H7 (cell line): Measurements from ENCODE around the gene CCDC102A. TPM values are rescaled to one million over a fixed set of nuclear protein-coding genes. Genes with fewer than 3 reads are reported as not detected.

Experiments
- DNase-seq: peaks from one replicate; pipeline ENCODE4 v3.0.0; 2012
- H3K27me3 ChIP-seq: 2 replicates; pipeline ENCODE4 v1.6.0; 2011; ENCODE audit warnings: mild to moderate bottlenecking, low read length; ENCODE audit not compliant: control insufficient read depth, insufficient read depth
- H3K36me3 ChIP-seq: replicated peaks from 2 replicates; pipeline ENCODE4 v1.5.1; 2011; ENCODE audit warnings: low read length; ENCODE audit not compliant: control insufficient read depth, insufficient read depth
- H3K4me3 ChIP-seq: 2 replicates; pipeline ENCODE4 v1.5.1; 2011; ENCODE audit warnings: low read depth, mild to moderate bottlenecking, control low read depth, low read length, moderate library complexity; ENCODE audit not compliant: insufficient read depth
- total RNA-seq: library from RNA; depleted of rRNA; stranded (reverse); fragments of >200 nt; shearing (Covaris generic); gene quantifications from 2 replicates; pipeline ENCODE4 v1.2.3, GENCODE V29; 2014; rRNA removed

CCDC102A gene
- total RNA-seq, 1 experiment from 2014 or later: 10.4 TPM

DNA sequence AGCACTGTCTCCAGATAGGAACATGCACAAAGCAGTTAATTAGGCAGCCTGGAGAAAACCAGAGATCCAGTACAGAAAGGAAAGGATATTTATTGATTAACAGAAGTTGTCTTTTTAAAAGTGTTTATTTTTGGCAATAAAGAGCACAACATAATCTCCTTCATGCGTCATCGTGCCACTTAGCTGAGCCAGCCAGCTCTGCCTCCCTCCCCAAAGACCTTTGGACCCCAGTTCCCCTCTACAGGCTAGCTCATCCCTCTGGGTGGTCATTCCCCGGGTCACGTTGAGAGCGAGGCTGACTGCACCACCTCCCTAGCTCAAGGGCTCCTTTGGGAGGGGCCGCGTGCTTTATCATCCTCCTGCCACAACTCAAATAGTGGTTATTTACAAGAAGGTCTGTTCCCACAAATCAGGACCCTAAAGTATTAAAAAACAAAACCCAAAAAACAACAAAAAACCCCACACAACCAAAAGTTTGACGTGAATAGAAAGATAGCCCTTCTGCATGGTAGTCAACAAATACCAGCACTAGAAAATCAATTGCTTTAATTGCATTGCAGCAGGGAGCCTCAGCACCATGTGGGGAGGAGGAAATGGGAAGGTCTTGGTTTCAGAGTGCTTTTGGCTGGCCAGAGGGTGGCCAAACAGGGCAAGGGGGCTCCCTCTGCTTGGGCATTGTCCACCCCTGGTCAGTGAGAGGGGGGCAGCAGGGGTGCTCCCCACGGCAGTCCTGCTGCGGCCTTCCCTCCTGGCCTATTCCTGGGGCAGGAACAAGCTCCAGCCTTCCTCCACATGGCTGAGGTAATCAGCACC, 64.3 kb downstream of the CCDC102A start:
- Histone ChIP-seq H3K27me3 (no peaks in the 10 kb centered on the region), H3K4me3 (no peak overlapping the region), H3K36me3 (peaks cover 23% of the 10 kb centered on the region)
- DNase-seq: peak; percentile 82

DNA sequence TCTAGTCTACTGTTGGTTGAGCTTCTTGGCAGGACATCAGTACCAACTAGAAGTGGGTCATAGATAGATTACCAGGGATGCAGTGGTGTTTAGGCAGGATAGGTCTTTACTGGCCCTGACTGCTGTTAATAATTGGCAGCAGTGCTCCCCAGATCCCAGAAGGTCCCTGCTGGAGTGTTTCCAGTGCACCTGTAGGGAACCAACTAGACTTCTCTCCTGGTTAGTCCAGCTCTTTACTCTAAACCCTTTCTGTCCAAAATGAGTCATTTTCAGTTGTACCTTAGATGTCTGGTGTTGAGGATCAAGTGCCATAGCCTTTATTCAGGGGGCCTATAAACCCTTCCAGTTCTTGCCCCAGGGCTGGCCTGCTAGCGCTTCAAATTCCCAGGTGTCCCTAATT, 65.2 kb downstream of the CCDC102A start:
- Histone ChIP-seq H3K36me3 (peaks cover 27% of the 10 kb centered on the region), H3K4me3 (no peak overlapping the region), H3K27me3 (no peaks in the 10 kb centered on the region)
- no peak for DNase-seq

DNA sequence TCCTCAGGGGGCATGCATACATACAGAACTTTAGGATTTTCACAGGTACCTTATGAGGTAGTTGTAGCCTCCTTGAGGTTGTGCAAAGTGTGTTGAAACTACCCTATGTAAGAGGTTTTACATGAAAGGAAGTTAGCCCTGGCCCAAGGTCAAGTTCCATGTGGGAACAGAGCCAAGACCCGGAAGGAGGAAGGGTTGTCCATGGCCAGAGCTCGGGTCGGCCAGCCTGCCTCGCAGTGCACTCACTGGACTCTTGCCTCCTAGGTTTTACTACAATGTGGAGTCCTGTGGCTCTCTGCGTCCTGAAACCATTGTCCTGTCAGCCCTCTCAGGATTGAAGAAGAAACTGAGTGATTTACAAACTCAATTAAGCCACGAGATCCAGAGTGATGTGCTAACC, 65.7 kb downstream of the CCDC102A start:
- H3K36me3 ChIP-seq: peaks cover 31% of the 10 kb centered on the region
- DNase-seq: no peak

DNA sequence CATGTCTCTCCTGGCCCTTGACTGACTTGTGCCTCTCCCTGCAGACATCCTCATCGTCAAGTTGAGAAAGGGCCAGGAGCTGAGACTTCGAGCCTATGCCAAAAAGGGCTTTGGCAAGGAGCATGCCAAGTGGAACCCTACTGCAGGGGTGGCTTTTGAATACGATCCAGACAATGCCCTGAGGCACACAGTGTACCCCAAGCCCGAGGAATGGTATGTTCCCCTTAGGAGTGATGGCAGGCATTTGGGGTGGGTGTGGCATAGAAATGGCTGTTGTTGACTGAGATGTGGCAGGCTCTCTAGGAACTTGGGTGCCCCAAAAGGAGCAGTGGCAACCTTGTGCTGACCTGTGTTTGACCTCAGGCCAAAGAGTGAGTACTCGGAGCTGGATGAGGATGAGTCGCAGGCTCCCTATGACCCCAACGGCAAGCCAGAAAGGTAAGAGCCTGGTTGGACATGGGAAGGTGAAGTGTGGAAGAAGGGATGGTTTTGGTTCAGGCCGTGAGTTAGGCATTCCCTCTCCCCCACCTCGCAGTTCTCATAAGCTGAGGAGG, 66.4 kb downstream of the CCDC102A start:
- no peaks in the 10 kb centered on the region for H3K27me3 ChIP-seq
- H3K4me3 ChIP-seq: no peak overlapping the region
- no peak for DNase-seq
- peaks cover 32% of the 10 kb centered on the region for H3K36me3 ChIP-seq

More for the DNA sequence above, 65.7 kb downstream of the CCDC102A start:
- Histone ChIP-seq H3K4me3 (no peak overlapping the region), H3K27me3 (no peaks in the 10 kb centered on the region)

DNA sequence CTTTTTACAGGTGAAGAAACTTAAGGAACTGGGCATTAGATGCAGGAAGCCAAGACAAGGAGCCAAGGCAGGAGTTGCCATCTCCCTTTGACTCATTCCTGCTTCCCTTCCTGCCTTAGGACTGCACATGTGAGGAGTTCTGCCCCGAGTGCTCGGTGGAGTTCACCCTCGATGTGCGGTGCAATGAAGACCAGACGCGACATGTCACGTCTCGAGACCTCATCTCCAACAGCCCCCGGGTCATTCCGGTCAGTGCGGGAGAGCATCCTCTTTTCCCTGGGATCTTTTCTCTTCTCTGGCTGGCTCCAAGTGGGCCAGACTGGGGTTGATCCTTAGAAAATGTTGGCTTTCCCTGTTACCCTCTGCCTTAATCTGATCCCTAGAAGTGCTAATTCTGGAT, 67.3 kb downstream of the CCDC102A start:
- H3K27me3 ChIP-seq: no peaks in the 10 kb centered on the region
- H3K4me3 ChIP-seq: no peak overlapping the region
- DNase-seq: no peak
- peaks cover 34% of the 10 kb centered on the region for H3K36me3 ChIP-seq

DNA sequence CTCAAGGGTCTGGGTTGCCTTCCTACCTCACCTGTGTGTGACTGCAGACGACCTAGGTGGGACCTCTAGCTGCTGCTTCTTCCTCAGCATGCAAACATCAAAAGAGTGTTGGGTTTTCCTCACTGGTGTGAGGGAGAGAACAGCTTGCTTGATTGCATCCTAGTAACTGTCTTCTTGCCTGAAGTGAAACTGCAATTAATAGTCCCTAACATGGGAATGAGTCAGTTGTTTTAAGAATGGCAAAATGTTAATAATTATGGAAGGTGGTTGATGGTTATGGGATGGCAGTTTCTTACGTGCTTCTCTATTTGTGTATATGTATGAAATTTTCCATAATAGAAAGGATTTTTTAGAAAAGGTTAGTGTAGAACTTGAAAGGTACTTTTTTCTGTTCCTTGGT, 68.0 kb downstream of the CCDC102A start:
- Histone ChIP-seq H3K36me3 (peaks cover 36% of the 10 kb centered on the region), H3K27me3 (no peaks in the 10 kb centered on the region)
- no peak for DNase-seq

DNA sequence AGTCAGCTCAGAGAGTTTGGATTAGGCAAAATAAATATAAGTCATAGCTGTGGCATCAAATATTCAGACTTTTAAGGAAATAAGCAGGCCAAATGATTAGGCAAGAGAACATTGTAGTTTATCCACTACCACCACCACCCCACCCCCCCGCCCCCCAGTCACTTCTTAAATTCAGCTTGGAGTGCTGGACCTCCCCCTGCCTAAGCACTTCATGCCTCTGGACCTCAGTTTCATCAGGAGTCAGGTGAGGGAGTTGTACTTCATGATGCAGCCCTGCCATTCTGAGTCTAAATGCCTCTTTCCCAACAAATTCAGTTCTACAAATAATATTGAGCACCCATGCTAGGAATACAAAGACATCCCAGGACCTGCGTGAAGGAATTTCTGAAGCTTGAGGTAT, 71.8 kb downstream of the CCDC102A start:
- Histone ChIP-seq H3K27me3 (no peaks in the 10 kb centered on the region), H3K36me3 (peaks cover 32% of the 10 kb centered on the region), H3K4me3 (no peak overlapping the region)
- DNase-seq: no peak

More for the DNA sequence above, 68.0 kb downstream of the CCDC102A start:
- no peak overlapping the region for H3K4me3 ChIP-seq

DNA sequence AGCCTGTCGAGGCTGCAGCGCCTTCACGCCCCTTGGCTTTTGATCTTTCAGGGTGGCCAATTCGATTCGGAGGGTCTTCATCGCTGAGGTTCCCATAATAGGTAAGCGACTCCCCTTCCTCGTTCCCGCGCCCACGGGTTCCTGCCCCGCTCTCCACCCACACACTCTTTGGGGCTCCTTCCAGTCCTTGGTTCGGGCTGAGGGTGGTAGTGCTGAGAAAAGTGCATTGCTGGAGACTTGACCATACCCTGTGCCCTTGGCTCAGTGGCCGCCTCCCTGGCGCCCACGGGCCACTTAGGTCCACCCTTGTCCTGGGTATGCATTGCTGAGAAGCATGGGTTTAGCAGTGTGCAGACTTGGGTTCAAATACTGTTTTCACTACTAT, 73.4 kb downstream of the CCDC102A start:
- Histone ChIP-seq H3K27me3 (no peaks in the 10 kb centered on the region), H3K4me3 (peak overlapping the region; percentile 76), H3K36me3 (peaks cover 38% of the 10 kb centered on the region)
- no peak for DNase-seq

DNA sequence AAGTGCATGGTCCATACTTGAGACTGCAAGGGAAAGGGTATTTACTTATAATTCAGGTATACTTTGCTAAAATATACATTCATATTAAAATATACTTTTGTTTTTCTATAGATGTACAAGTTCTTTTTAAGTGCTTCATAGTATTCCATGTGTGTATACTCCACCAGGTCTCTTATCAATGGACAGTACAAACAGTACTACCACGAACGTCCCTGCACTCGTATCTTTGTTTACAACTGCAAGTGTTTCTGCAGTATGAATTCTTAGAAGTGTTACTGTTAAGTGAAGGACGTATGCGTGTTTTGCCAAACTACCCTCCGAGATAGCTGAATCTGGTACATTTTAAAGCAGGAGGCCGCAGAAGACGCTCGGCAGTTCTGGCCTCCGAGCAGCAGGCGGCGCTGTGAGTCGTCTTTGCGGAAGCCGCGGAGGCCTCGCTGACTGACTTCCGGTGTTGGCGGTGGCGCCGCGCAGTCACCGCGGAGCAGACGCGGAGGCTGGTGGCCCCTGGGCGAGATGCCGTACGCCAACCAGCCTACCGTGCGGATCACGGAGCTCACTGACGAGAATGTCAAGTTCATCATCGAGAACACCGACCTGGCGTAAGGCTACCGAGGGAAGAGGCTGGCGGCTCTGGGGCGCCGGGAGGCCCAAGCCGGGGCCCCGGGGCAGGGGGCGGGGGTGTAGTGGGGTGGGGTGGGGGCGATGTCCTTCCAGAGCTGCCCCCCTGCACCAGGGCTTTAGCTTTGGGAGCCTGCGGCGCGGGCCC, 74.0 kb downstream of the CCDC102A start, which contains the start of gene POLR2C:
Gene POLR2C (plus strand): TSS at position 471 of the 769 bp plus-strand sequence. CDS start 46 bp downstream, at position 517.
- DNase-seq: peak; percentile 94
- peak within 1 kb of the TSS; percentile 76 for H3K4me3 ChIP-seq
- H3K27me3 ChIP-seq: no peaks in the 10 kb centered on the region
- H3K36me3 ChIP-seq: peaks cover 44% of the 10 kb centered on the region

Other genes starting within 250 kb of the CCDC102A start
- gene CCL22, start 177.8 kb downstream of the CCDC102A start, total RNA-seq: not detected in 2 replicates
- 0.67 and 2.1 TPM in 2 replicates for gene CX3CL1, start 164.1 kb downstream of the CCDC102A start, total RNA-seq
- not detected in 2 replicates for gene CCL17, start 131.8 kb downstream of the CCDC102A start, total RNA-seq
- 114 and 134 TPM in 2 replicates for gene CIAPIN1, start 89.2 kb downstream of the CCDC102A start, total RNA-seq
- gene COQ9, start 89.1 kb downstream of the CCDC102A start, total RNA-seq: 43.3 and 59.6 TPM in 2 replicates
- gene POLR2C, start 73.9 kb downstream of the CCDC102A start, total RNA-seq: 178 and 189 TPM in 2 replicates
- 15.3 and 15.7 TPM in 2 replicates for gene DOK4, start 50.1 kb downstream of the CCDC102A start, total RNA-seq
- gene ADGRG5, start 6.1 kb upstream of the CCDC102A start, total RNA-seq: 6.2 and 6.4 TPM in 2 replicates
- 0.38 and 0.44 TPM in 2 replicates for gene ADGRG1, start 92.1 kb upstream of the CCDC102A start, total RNA-seq
- 0.07 and 0.67 TPM in 2 replicates for gene ADGRG3, start 131.7 kb upstream of the CCDC102A start, total RNA-seq
- 0.03 TPM in 1 of 2 replicates, not detected in the other for gene DRC7, start 158.2 kb upstream of the CCDC102A start, total RNA-seq
- 65.0 and 80.6 TPM in 2 replicates for gene KATNB1, start 199.2 kb upstream of the CCDC102A start, total RNA-seq